ENCODE results near the gene BSX.
A peak's percentile ranks its signal among the peaks of the same experiment; 100 is the strongest.

Gene BSX

DNA sequence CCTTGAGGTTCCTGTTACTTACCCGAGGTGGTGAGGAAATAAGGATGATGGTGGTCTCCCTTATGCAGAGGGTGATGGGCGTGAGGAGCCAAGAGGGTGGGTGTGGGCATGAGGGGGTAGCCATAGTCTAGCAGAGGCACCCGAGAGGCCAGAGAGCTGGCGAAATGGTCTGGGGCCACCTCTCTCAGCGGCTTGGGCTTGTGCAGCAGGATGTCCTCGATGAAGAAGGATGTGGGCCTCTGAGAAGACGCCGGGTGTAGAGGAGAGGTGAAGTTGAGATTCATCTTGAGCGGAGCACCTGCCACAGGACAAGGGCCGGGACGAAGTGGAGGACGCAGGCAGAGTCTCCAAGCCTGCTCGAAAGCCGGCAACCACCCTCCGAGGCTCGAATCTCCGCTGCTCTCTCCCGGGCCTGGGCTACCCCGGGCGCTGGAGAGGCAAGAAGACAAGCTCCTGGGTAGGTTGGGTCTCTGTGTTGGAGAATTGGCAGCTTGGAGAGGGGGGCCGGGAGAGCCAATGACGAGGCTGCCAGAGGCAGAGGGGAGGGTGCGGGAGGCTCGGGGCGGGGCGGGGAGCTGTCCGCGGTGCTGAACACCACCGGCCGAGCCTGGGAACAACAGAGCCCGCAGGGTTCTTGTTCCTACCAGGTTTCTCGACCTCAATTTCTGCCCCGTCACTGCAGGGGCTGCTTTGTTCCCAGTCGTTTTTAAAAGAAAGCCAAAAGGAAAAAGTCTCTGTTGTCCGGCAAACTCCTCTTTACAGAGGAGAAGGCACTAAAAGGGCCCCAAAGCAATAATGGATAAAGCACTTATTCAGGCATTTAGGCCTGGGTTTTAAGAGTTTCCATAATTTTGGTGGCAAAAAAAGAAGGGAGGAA is at the start of gene BSX:
Gene BSX, minus strand, starts transcription at position 447 of the 877 bp plus-strand sequence. Its CDS starts 163 bp downstream, at position 284.
- Histone ChIP-seq H3K79me2 (ENCODE audit: insufficient read depth, low read length) (no peaks in the 10 kb centered on the region), H3K4me3 (ENCODE audit: insufficient read depth, low read length, poor library complexity, severe bottlenecking) (no peak within 1 kb of the TSS), H3K4me2 (ENCODE audit: low read depth, low read length, poor library complexity, severe bottlenecking) (no peak within 1 kb of the TSS), H3K27ac (ENCODE audit: low read depth, low read length) (no peak within 1 kb of the TSS), H3K9me2 (replicated peaks; ENCODE audit: insufficient read depth, low read length) (no peaks in the 10 kb centered on the region), H2AFZ (ENCODE audit: low read depth, low read length, severe bottlenecking) (no peak within 1 kb of the TSS), H3K27me3 (ENCODE audit: low read length) (no peaks in the 10 kb centered on the region), H4K20me1 (ENCODE audit: low read depth, low read length) (no peaks in the 10 kb centered on the region), H3K9ac (ENCODE audit: low read length) (no peak within 1 kb of the TSS), H3F3A (ENCODE audit: insufficient read depth) (no peaks in the 10 kb centered on the region), H3K9me3 (ENCODE audit: insufficient read depth, low read length) (no peaks in the 10 kb centered on the region), H3K36me3 (ENCODE audit: low read length) (no peaks in the 10 kb centered on the region)
- no peak for TF ChIP-seq EZH2phosphoT487 (conservative IDR thresholded peaks at IDR 0.05; ENCODE audit: low read length)
- TF ChIP-seq, protein P1, sequence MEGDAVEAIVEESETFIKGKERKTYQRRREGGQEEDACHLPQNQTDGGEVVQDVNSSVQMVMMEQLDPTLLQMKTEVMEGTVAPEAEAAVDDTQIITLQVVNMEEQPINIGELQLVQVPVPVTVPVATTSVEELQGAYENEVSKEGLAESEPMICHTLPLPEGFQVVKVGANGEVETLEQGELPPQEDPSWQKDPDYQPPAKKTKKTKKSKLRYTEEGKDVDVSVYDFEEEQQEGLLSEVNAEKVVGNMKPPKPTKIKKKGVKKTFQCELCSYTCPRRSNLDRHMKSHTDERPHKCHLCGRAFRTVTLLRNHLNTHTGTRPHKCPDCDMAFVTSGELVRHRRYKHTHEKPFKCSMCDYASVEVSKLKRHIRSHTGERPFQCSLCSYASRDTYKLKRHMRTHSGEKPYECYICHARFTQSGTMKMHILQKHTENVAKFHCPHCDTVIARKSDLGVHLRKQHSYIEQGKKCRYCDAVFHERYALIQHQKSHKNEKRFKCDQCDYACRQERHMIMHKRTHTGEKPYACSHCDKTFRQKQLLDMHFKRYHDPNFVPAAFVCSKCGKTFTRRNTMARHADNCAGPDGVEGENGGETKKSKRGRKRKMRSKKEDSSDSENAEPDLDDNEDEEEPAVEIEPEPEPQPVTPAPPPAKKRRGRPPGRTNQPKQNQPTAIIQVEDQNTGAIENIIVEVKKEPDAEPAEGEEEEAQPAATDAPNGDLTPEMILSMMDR (IDR thresholded peaks at IDR 0.05; ENCODE audit: insufficient read depth, low read length, poor library complexity, severe bottlenecking): no peak

DNA sequence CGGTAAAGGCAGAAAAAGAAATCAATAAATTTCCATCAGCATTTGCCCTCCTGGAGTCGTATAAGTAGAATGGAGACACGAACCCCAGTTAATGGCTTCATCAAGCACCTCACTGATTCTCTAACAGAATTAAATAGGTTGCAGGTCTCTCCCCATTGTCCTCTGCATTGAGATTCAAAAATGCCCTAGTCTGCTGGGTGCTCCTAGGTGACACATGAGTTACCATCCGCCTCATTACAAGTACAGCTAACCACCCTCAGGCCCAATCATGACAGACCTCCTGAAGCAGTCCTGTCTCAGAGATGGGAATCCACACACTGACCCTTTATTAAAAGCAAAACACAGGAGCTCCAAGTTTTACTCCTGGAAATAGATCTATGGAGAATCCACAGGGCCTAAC is 48.9 kb upstream of the BSX start:
- Histone ChIP-seq H3K27me3 (ENCODE audit: low read length) (no peaks in the 10 kb centered on the region), H3K79me2 (ENCODE audit: insufficient read depth, low read length) (no peaks in the 10 kb centered on the region), H3K36me3 (ENCODE audit: low read length) (no peaks in the 10 kb centered on the region)

DNA sequence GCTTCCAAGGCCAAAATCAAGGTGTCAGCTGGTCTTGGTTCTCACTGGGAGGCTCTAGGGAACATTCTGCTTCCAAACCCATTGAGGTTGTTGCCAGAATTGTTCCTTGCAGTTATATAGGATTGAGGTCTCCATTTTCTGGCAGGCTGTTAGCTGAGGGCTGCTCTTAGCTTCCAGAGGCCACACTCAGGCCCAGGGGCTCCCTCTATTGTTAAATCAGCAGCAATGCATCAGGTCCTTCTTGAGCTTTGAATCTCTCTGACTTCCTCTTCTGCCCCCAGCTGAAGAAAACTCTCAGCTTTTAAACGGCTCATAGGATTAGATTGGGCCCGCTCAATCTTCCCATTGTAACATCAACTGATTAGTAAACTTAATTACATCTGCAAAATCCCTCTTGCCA is 39.3 kb upstream of the BSX start:
- Histone ChIP-seq H2AFZ (ENCODE audit: low read depth, low read length, severe bottlenecking) (no peak overlapping the region), H3F3A (ENCODE audit: insufficient read depth) (no peaks in the 10 kb centered on the region), H3K36me3 (ENCODE audit: low read length) (no peaks in the 10 kb centered on the region), H4K20me1 (ENCODE audit: low read depth, low read length) (no peaks in the 10 kb centered on the region), H3K79me2 (ENCODE audit: insufficient read depth, low read length) (no peaks in the 10 kb centered on the region), H3K4me3 (ENCODE audit: insufficient read depth, low read length, poor library complexity, severe bottlenecking) (no peak overlapping the region), H3K9ac (ENCODE audit: low read length) (no peak overlapping the region), H3K27ac (ENCODE audit: low read depth, low read length) (no peak overlapping the region), H3K9me3 (ENCODE audit: insufficient read depth, low read length) (no peaks in the 10 kb centered on the region), H3K9me2 (replicated peaks; ENCODE audit: insufficient read depth, low read length) (no peaks in the 10 kb centered on the region), H3K27me3 (ENCODE audit: low read length) (no peaks in the 10 kb centered on the region), H3K4me2 (ENCODE audit: low read depth, low read length, poor library complexity, severe bottlenecking) (no peak overlapping the region)
- no peak for TF ChIP-seq EZH2phosphoT487 (conservative IDR thresholded peaks at IDR 0.05; ENCODE audit: low read length)
- TF ChIP-seq, protein P1 (IDR thresholded peaks at IDR 0.05; ENCODE audit: insufficient read depth, low read length, poor library complexity, severe bottlenecking): peak; percentile 50

More for the DNA sequence above, 48.9 kb upstream of the BSX start:
- Histone ChIP-seq H4K20me1 (ENCODE audit: low read depth, low read length) (no peaks in the 10 kb centered on the region), H3K4me2 (ENCODE audit: low read depth, low read length, poor library complexity, severe bottlenecking) (no peak overlapping the region), H3K9me2 (replicated peaks; ENCODE audit: insufficient read depth, low read length) (no peaks in the 10 kb centered on the region), H3K9ac (ENCODE audit: low read length) (no peak overlapping the region), H3K4me3 (ENCODE audit: insufficient read depth, low read length, poor library complexity, severe bottlenecking) (no peak overlapping the region), H2AFZ (ENCODE audit: low read depth, low read length, severe bottlenecking) (no peak overlapping the region), H3K27ac (ENCODE audit: low read depth, low read length) (no peak overlapping the region), H3F3A (ENCODE audit: insufficient read depth) (no peaks in the 10 kb centered on the region), H3K9me3 (ENCODE audit: insufficient read depth, low read length) (no peaks in the 10 kb centered on the region)
- no peak for TF ChIP-seq EZH2phosphoT487 (conservative IDR thresholded peaks at IDR 0.05; ENCODE audit: low read length)
- TF ChIP-seq, protein P1 (IDR thresholded peaks at IDR 0.05; ENCODE audit: insufficient read depth, low read length, poor library complexity, severe bottlenecking): no peak
